Measurements from ENCODE around the gene C1orf174.

Gene C1orf174

GRCh38 chr1:3908886-3909517, 8.9 kb upstream of the C1orf174 start:
- no peak for DNase-seq

- DNase-seq, result no peak
Observed at GRCh38 chr1:3907621-3908165, 7.6 kb upstream of the C1orf174 start.

- DNase-seq, result no peak
Observed at GRCh38 chr1:3907031-3907534, 7.0 kb upstream of the C1orf174 start.

GRCh38 chr1:3906672-3907020, 6.6 kb upstream of the C1orf174 start:
- no peak for DNase-seq

GRCh38 chr1:3905953-3906671, 6.0 kb upstream of the C1orf174 start:
- peak; percentile 55 for DNase-seq

GRCh38 chr1:3905266-3905952, 5.3 kb upstream of the C1orf174 start:
- DNase-seq, result no peak

- no peak for DNase-seq
Observed at GRCh38 chr1:3904843-3905185, 4.7 kb upstream of the C1orf174 start.

- DNase-seq, result no peak
Observed at GRCh38 chr1:3904006-3904842, 4.2 kb upstream of the C1orf174 start.

GRCh38 chr1:3903141-3904005, 3.3 kb upstream of the C1orf174 start:
- peak; percentile 80 for DNase-seq

- peak; percentile 51 for DNase-seq
Observed at GRCh38 chr1:3902571-3903091, 2.6 kb upstream of the C1orf174 start.

GRCh38 chr1:3902111-3902511, 2.0 kb upstream of the C1orf174 start:
- no peak for DNase-seq

- peak; percentile 91 for DNase-seq
Observed at GRCh38 chr1:3900969-3901529, 977 bp upstream of the C1orf174 start.

GRCh38 chr1:3899754-3900149, 320 bp downstream of the C1orf174 start:
- DNase-seq, result no peak

GRCh38 chr1:3898994-3899753, 898 bp downstream of the C1orf174 start:
- DNase-seq, result peak; percentile 14

- no peak for DNase-seq
Observed at GRCh38 chr1:3898475-3898735, 1.7 kb downstream of the C1orf174 start.

- no peak for DNase-seq
Observed at GRCh38 chr1:3896396-3897000, 3.6 kb downstream of the C1orf174 start.

- no peak for DNase-seq
Observed at GRCh38 chr1:3895951-3896325, 4.1 kb downstream of the C1orf174 start.

- DNase-seq, result no peak
Observed at GRCh38 chr1:3895279-3895950, 4.7 kb downstream of the C1orf174 start.

- DNase-seq, result no peak
Observed at GRCh38 chr1:3894626-3895278, 5.3 kb downstream of the C1orf174 start.

Measured in NCI-H69 (cell line).